ENCODE results near the gene KNDC1.

The KNDC1 gene

DNA sequence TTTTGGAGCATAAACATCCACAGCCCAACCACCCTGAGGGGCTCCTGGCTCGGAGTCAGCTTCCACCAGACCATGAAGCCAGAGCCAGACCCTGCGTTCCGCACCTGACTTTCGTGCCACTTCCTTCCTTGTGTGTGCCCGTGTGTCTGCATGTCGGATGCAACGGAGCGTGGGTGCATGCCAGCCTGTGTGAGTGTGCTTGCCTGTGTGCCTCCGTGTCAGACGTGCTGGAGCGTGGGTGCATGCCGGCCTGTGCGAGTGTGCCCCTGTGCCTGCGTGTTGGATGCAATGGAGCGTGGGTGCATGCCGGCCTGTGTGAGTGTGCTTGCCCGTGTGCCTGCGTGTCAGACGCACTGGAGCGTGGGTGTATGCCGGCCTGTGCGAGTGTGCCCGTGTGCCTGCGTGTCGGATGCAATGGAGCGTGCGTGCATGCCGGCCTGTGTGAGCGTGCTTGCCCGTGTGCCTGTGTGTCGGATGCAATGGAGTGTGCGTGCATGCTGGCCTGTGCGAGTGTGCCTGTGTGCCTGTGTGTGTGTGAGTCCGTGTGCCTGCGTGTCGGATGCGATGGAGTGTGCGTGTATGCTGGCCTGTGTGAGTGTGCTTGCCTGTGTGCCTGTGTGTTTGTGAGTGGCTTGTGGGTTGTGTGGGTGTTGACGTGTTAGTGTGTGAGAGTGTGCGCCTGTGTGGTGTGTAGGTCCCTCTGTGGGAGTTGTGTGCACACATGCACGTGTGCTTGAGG is 28.1 kb upstream of the KNDC1 start:
- Histone ChIP-seq H3K27ac (replicated peaks) (no peak overlapping the region), H3K4me3 (replicated peaks; ENCODE audit: insufficient read depth, low read length) (no peak overlapping the region), H3K27me3 (ENCODE audit: insufficient read depth, poor library complexity, severe bottlenecking) (no peaks in the 10 kb centered on the region)
- DNase-seq (ENCODE audit: low read depth in 1 of 2, low spot score in 1 of 2): no peak
- TF ChIP-seq, protein P1, sequence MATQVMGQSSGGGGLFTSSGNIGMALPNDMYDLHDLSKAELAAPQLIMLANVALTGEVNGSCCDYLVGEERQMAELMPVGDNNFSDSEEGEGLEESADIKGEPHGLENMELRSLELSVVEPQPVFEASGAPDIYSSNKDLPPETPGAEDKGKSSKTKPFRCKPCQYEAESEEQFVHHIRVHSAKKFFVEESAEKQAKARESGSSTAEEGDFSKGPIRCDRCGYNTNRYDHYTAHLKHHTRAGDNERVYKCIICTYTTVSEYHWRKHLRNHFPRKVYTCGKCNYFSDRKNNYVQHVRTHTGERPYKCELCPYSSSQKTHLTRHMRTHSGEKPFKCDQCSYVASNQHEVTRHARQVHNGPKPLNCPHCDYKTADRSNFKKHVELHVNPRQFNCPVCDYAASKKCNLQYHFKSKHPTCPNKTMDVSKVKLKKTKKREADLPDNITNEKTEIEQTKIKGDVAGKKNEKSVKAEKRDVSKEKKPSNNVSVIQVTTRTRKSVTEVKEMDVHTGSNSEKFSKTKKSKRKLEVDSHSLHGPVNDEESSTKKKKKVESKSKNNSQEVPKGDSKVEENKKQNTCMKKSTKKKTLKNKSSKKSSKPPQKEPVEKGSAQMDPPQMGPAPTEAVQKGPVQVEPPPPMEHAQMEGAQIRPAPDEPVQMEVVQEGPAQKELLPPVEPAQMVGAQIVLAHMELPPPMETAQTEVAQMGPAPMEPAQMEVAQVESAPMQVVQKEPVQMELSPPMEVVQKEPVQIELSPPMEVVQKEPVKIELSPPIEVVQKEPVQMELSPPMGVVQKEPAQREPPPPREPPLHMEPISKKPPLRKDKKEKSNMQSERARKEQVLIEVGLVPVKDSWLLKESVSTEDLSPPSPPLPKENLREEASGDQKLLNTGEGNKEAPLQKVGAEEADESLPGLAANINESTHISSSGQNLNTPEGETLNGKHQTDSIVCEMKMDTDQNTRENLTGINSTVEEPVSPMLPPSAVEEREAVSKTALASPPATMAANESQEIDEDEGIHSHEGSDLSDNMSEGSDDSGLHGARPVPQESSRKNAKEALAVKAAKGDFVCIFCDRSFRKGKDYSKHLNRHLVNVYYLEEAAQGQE (IDR thresholded peaks at IDR 0.05; ENCODE audit: insufficient replicate concordance, low read depth): no peak
- TF ChIP-seq POLR2AphosphoS5 (IDR thresholded peaks at IDR 0.05; ENCODE audit: low read depth) (no peak), GABPA (IDR thresholded peaks at IDR 0.05; ENCODE audit: low read depth) (no peak), CTCF (IDR thresholded peaks at IDR 0.05; ENCODE audit: insufficient read depth, low read length) (no peak), SPI1 (IDR thresholded peaks at IDR 0.05; ENCODE audit: borderline replicate concordance, low read depth) (no peak)

- TF ChIP-seq, protein P1 (IDR thresholded peaks at IDR 0.05; ENCODE audit: insufficient replicate concordance, low read depth): no peak
- TF ChIP-seq CTCF (IDR thresholded peaks at IDR 0.05; ENCODE audit: insufficient read depth, low read length): no peak
- no peak for TF ChIP-seq GABPA (IDR thresholded peaks at IDR 0.05; ENCODE audit: low read depth)
- no peak for TF ChIP-seq SPI1 (IDR thresholded peaks at IDR 0.05; ENCODE audit: borderline replicate concordance, low read depth)
- TF ChIP-seq POLR2AphosphoS5 (IDR thresholded peaks at IDR 0.05; ENCODE audit: low read depth): no peak
- Histone ChIP-seq H3K27ac (replicated peaks) (no peak overlapping the region), H3K4me3 (replicated peaks; ENCODE audit: insufficient read depth, low read length) (no peak overlapping the region), H3K27me3 (ENCODE audit: insufficient read depth, poor library complexity, severe bottlenecking) (no peaks in the 10 kb centered on the region)
- no peak for DNase-seq (ENCODE audit: low read depth in 1 of 2, low spot score in 1 of 2)
Observed at GRCh38 chr10:133132473-133133291, 27.3 kb upstream of the KNDC1 start.

DNA sequence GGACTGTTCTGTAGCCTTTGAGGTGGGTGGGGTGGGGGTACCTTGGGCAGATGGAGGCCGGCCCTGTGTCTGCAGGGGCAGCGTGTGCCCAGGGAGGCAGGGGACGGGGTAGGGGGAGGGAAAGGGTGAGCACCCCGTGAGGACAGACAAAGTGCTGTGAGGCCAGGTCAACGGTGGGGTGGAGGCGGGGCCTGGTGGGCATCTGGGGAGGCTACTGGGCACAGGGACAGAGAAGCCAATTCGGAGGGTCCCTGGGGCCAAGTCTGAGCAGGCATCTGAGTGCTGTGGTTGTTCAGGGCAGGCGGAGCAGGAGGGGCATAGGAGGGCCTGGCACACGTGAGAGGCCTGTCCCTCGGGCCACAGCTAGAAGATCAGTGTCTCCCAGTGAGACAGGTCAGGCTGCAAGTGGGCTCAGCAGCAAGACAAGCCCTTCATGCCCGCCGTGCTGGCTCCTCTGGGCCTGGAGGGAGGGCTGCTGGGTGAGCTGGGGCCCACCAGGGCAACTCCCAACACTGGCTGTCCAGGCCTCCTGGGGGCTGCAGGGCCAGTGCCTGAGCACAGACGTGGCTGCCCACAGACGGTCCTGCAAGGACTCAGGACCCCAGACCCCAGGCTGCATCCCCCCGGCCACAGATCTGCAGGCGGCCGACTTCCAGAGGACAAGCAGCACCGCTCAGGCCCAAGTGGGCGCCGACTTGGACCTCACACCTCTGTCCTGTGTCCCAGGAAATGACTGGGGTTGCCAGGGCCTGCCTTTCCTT is 26.4 kb upstream of the KNDC1 start:
- no peaks in the 10 kb centered on the region for H3K27me3 ChIP-seq (ENCODE audit: insufficient read depth, poor library complexity, severe bottlenecking)
- H3K27ac ChIP-seq (replicated peaks): no peak overlapping the region
- DNase-seq (ENCODE audit: low read depth in 1 of 2, low spot score in 1 of 2): no peak
- TF ChIP-seq POLR2AphosphoS5 (IDR thresholded peaks at IDR 0.05; ENCODE audit: low read depth) (no peak), SPI1 (IDR thresholded peaks at IDR 0.05; ENCODE audit: borderline replicate concordance, low read depth) (no peak), CTCF (IDR thresholded peaks at IDR 0.05; ENCODE audit: insufficient read depth, low read length) (no peak)
- no peak overlapping the region for H3K4me3 ChIP-seq (replicated peaks; ENCODE audit: insufficient read depth, low read length)
